SKM-1 treated with dmso at 0.1 percent for 144 hours (cell line): ENCODE results near the gene IRF4.
"Not testable (repeated sequence)": the region's sequence is repeated elsewhere in the genome, so short reads cannot be mapped to it uniquely, and the experiment has no call there.

Experiments used
- DNase-seq: peaks from one replicate; lab custom pipeline; 2025; ENCODE audit not compliant: unreplicated experiment; lab: John Stamatoyannopoulos, UW

IRF4 gene

DNA sequence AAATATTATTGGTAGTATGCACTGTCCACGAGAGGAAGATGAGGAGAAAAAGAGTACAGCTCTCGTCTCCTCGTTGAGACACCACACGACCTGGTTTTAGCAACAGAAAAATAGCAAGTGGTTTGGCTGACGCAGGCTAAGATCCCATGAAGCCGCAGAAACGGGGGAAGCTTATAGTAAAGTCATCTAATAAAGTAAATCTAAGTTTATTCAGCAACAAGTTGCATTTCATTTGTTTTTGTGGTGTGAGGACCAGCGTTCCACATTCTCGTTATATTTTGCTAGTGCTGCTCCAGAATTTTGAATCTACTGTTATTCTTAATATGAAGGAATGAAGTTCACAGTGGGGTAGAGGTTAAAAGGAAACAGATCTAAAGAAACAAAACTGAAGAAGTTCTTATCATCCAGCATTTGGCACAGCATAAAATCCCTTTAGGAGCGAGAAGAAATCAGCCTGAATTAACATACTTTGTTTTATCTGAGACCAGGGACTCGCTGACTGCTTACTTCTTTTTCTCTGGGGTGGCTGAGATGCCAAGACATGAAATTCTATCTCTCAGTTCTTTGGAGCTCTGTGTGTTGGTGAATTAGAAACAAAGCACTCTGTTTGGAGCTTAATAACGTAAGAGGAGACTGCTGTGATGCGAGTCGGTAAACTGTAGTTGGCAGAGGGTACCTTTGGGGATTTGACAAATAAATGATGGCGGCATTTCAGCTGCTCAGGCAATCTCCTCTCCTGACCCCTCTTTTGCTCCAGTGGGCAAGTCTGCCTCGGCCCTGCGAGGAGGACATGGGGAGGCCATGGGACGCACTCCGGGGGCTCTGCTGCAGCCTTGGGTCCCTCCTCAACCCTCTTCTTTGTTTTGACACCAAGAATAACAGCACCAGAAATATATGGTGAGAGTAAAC, 24.9 kb upstream of the IRF4 start:
- no peak for DNase-seq

GRCh38 chr6:367298-367794, 24.2 kb upstream of the IRF4 start:
- no peak for DNase-seq

- no peak for DNase-seq
Observed at GRCh38 chr6:367891-368630, 23.5 kb upstream of the IRF4 start.

DNA sequence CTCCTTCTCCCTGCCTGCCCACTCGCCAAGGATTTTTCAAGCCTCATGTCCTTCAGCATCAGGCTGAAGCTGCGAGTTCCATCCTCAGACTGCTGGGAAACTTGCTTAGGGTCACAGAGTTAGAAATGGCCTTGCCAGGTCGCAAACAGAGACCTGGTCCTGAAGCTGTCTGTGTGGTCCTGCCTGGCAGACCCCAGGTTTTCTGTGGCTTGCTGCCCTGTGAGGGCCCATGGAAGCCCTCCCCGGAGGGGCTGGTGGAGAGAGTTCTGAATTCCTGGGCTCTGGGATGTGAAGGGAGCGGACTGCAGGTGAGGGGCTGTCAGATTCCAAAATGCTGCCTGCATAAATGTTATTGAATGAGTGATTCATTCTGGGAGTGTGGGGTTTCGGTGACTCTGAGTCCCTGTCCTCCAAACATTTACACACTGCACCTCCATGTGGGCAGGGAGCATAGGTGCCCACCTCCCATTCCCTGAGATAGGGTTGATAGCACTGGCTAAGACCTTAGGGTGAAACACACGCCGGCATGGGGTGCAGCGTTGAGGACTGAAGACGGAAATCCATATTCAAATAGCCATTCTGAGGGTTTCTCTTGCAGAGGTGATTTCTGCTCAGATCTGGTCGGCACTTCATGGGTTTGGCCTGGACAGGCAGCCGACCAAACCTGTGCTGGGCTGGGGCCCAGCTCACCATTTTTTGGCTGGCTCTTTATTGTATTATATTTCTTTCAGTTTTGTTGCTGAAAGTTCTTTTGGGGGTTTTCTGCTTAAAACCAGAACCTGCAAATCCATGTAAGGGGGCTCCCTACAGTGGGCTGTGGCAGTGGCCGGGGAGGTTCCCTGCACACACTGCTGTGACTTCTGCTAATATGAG, 21.8 kb upstream of the IRF4 start:
- DNase-seq: no peak

DNA sequence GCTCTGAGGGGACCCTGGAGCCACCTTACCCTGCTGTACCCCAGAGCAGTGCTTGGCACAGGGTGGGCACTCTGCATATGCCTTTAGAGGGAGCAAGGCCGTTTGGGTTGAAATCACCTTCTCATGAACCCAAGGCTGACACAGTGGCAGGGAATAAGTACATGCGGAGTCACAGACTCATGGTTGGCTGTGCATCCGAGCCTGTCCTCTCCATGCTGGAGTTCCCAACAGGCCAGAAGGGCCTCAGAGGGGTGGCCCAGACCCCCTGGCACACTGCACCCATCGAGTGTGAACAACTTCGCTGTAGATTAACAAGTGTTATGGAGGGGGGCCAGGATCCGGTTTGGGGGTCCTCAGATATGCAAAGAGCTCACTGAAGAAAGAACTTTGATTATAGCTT, 21.0 kb upstream of the IRF4 start:
- no peak for DNase-seq

- DNase-seq: not testable (repeated sequence)
Observed at GRCh38 chr6:371851-372250, 19.7 kb upstream of the IRF4 start.

- DNase-seq: no peak
Observed at GRCh38 chr6:372336-372911, 19.1 kb upstream of the IRF4 start.

GRCh38 chr6:373031-373430, 18.5 kb upstream of the IRF4 start:
- no peak for DNase-seq

GRCh38 chr6:373773-374724, 17.5 kb upstream of the IRF4 start:
- no peak for DNase-seq

DNA sequence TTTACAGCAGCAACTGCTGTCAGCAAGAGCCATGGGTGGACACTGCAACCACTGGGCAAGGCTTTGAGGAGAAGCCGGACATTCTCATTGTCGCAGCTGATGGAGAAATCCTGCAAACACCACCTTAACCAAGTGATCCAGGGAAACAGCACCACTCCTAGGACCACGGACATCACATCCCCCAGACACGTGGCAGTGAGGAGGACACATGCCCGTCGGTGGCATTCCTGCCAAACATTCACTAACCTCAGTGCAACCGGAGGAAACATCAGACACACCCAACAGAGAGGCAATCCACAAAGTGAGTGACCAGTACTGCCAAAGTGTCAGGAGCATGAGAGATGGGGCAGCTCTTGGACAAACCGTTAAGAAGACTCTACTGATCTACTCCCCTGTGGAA, 16.6 kb upstream of the IRF4 start:
- DNase-seq: no peak

DNA sequence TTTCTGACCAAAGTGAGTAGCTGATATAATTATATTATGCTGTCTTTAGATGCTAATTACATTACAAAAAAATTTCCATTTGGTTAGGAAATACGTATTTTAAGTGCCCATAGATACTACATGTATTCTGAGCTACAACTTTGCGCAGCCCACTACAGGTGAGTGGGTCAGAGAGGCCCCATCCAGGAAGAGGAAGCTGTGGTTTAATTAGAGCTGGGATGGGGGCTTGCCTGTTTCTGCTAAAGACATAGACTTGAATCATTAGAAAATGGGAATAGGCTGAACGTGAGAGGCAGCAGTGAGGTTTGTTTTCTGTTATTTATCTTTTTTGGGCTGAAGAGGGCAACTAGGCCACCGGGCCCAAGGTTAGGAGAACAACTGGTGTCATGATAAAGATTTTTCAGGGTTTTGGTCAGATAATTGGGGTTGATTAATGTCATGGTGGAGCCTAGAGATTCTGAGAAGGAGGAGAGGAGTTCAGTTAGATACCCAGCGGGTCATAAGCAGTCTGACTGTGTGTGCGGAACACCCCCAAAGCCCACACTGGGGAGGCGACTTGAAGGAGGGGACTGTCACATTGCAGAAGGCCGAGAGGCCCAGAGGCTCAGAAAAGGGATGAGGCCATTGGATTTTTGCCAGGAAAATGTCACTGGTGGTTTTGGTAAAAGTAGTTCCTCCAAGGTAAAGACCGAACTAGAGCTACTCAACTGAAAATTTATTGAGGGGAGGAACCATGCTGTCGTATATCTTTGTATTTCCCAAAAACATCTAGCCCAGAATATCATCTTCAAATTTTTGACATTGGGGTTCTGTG, 14.5 kb upstream of the IRF4 start:
- no peak for DNase-seq

DNA sequence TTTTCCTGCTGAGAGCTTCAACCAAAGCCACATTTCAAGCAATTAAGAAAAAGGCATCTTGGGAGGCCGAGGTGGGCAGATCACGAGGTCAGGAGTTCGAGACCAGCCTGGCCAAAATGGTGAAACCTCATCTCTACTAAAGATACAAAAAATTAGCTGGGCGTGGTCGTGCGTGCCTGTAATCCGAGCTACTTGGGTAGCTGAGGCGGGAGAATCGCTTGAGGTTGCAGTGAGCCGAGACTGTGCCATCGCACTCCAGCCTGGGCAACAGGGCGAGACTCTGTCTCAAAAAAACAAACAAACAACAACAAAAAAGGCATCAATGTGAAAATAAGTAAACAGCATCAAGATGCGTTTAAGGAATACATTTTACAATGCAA, 13.9 kb upstream of the IRF4 start:
- not testable (repeated sequence) for DNase-seq

GRCh38 chr6:378090-378957, 13.2 kb upstream of the IRF4 start:
- DNase-seq: no peak

GRCh38 chr6:378958-379409, 12.6 kb upstream of the IRF4 start:
- no peak for DNase-seq

DNA sequence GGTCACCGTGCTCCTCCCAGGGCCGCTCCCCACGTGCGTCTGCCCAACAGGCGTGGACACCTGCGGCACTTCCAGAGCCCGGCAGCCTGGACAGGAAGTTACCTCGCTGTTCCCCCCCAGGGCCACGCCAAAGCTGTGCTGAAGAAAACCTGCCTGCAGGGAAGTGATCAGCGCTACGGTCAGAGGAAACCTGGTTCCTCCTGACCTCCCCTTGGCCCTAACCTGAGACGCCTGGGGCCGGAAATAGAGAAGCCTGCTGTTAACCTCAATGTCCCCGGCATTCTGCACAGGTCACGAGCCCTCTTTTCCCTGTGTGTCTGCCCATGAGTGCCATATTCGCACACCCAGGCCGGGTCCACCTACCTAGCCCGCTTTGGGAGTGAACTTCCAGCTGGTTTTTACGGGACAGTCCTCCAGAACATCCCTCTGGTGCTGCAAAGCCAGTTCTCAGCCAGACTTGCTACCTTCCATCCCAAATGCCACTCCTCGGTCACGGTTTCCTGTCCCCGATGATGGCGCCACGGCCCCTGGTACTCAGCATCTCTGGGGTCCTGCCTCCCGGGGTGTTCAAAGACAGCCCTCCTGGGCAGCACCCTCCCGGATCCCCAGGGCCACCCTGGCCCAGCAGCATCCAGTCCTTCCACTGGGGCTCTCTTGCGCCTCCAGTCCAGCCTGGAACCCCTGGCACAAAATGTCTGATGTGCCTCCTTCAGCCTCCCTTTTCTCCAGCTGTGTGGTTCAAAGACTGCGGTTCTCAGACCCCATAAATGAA, 12.0 kb upstream of the IRF4 start:
- DNase-seq: no peak

DNA sequence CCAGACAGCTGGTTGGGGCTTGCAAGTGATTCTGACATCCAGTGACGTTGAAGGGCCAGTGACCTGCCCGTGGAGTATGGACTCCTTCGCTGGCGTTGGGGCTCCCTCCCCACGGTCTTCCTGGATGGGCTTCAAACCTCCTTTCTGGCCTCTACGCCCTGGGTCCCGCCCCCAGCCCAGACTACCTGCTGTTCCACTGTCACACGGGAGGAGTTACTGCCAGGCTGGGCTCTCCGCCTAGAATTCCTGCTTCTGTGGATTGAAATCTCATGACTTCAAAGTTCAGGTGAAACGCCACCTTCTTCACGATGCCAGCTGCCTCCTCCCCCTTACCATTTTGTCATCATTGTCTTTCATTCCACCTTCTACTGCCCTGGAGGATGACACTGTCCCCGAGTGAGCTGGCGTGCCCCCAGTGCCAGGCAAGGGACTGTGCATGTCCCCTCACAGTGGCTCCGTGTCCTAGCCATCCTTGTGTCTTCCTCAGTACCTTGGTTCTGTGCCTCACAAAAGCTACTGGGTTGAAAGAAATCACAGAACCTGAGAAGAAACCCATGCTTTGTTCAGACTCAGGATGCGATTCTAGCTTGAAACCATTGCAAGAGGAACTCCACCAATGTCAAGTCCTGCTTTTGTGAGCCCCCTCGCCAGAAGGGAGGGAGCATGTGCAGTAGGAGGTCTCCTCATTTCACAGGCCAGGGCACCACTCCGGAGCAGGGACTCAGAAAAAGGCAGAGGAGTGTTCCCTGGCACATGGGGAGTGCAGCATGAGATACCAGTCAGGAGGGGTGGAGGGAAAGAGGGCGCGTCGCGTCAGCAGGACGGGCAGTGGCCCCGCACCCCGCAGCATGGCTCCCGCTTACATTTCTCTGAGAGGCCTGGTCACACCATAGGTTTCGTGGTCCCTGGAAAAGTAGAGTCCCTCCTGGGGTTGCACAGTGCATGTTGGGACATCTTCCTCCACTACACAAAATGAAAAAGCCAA, 11.0 kb upstream of the IRF4 start:
- no peak for DNase-seq
